GM12878 (cell line): ENCODE measurements around the gene TMEM150A. TPM values are rescaled to one million over a fixed set of nuclear protein-coding genes. Genes with fewer than 3 reads are reported as not detected.

Experiments
- ATAC-seq: fragments of 200-7000 bp; cut with Tn5 transposase; 3 replicates; pipeline ENCODE4 v1.9.1; 2020; ENCODE audit warnings: mild to moderate bottlenecking, moderate library complexity
- BruUV-seq: library from RNA; stranded (reverse); fragments of 400-500 nt; replicated peaks from 2 replicates; lab custom pipeline; 2021; lab: Mats Ljungman, UMichigan
- CTCF ChIA-PET: fragments of 300-600 bp; sonication (Branson Sonifier 250); formaldehyde crosslinking; extraction: SDS; loops from one replicate; lab custom pipeline; 2021; ENCODE audit warnings: inconsistent platforms; lab: Yijun Ruan, JAX
- POLR2A ChIA-PET: fragments of 350-600 bp; formaldehyde crosslinking; extraction: SDS; loops from one replicate; lab custom pipeline; 2021; ENCODE audit warnings: inconsistent platforms; lab: Charles Lee
- RAD21 ChIA-PET: fragments of 300-600 bp; sonication (Branson Sonifier 250); formaldehyde crosslinking; loops from one replicate; lab custom pipeline; 2023; ENCODE audit warnings: antibody characterized with exemption; ENCODE audit not compliant: unreplicated experiment; lab: Charles Lee
- SMC1A ChIA-PET: fragments of 300-600 bp; sonication (Branson Sonifier 250); formaldehyde crosslinking; loops from one replicate; lab custom pipeline; 2023; ENCODE audit not compliant: unreplicated experiment, uncharacterized antibody; lab: Charles Lee
- DNase-seq: peaks from one replicate; pipeline ENCODE4 v3.0.0-alpha.2; 2011; ENCODE audit warnings: low read depth, low spot score
- FAIRE-seq: peaks from 3 replicates; lab custom pipeline; 2011; peaks lifted over from hg19 to GRCh38; lab: Jason Lieb, UNC
- H2AFZ ChIP-seq: 2 replicates; pipeline ENCODE4 v1.6.0; 2011; ENCODE audit warnings: low read depth, low read length, control low read depth; ENCODE audit not compliant: control insufficient read depth
- H3K27ac ChIP-seq: 2 replicates; pipeline ENCODE4 v1.5.1; 2011; ENCODE audit warnings: control low read depth; ENCODE audit not compliant: control insufficient read depth, insufficient read depth
- H3K27me3 ChIP-seq, 2 experiments: replicated peaks in 1 of 2; 2 replicates each; pipeline versions ENCODE4 v1.6.0 to v1.6.1; 2011; ENCODE audit warnings: low read length in 1 of 2; ENCODE audit not compliant: control insufficient read depth in 2 of 2, insufficient read depth in 2 of 2
- H3K36me3 ChIP-seq, 2 experiments: 2 replicates each; pipeline ENCODE4 v1.5.1; 2011; ENCODE audit warnings: low read length in 1 of 2; ENCODE audit not compliant: control insufficient read depth in 2 of 2, insufficient read depth in 2 of 2
- H3K4me1 ChIP-seq: 2 replicates; pipeline ENCODE4 v1.6.1; 2011; ENCODE audit warnings: mild to moderate bottlenecking, low read length, moderate library complexity, mixed read lengths; ENCODE audit not compliant: control insufficient read depth, insufficient read depth
- H3K4me2 ChIP-seq: 2 replicates; pipeline ENCODE4 v1.6.0; 2011; ENCODE audit warnings: control low read depth; ENCODE audit not compliant: control insufficient read depth, insufficient read depth
- H3K4me3 ChIP-seq: fragments of 200-600 bp; sonication (generic); 2 replicates; pipeline ENCODE4 v1.5.1; 2016
- H3K79me2 ChIP-seq: 2 replicates; pipeline ENCODE4 v1.6.0; 2011; ENCODE audit warnings: low read length; ENCODE audit not compliant: control insufficient read depth, insufficient read depth
- H3K9ac ChIP-seq: 2 replicates; pipeline ENCODE4 v1.8.0; 2011; ENCODE audit warnings: low read length, control low read depth, mixed read lengths; ENCODE audit not compliant: control insufficient read depth, insufficient read depth
- H3K9me3 ChIP-seq: replicated peaks from 3 replicates; pipeline ENCODE4 v1.5.1; 2011; ENCODE audit warnings: mild to moderate bottlenecking, low read length; ENCODE audit not compliant: control insufficient read depth, insufficient read depth
- H4K20me1 ChIP-seq: 2 replicates; pipeline ENCODE4 v1.6.0; 2011; ENCODE audit not compliant: control insufficient read depth, insufficient read depth
- ATF7 ChIP-seq: fragments of 450-650 bp; IDR thresholded peaks from 2 replicates; pipeline ENCODE4 v1.6.1; 2016; ENCODE audit warnings: low read depth, mild to moderate bottlenecking
- CHD2 ChIP-seq: IDR thresholded peaks from 2 replicates; pipeline ENCODE4 v1.6.1; 2011; ENCODE audit warnings: low read depth, low read length, improper control_type of control experiment, borderline replicate concordance
- CREM ChIP-seq: IDR thresholded peaks from 2 replicates; pipeline ENCODE4 v1.6.1; 2014; ENCODE audit warnings: antibody characterized with exemption, low read depth
- FOS ChIP-seq: IDR thresholded peaks from 3 replicates; pipeline ENCODE4 v1.6.1; 2011; ENCODE audit warnings: borderline replicate concordance; ENCODE audit not compliant: insufficient read length; ENCODE audit errors: extremely low read depth
- HDGF ChIP-seq: fragments of 450-650 bp; IDR thresholded peaks from 2 replicates; pipeline ENCODE4 v1.6.1; 2016; ENCODE audit warnings: antibody characterized with exemption
- MEF2B ChIP-seq: fragments of 450-650 bp; IDR thresholded peaks from 2 replicates; pipeline ENCODE4 v1.6.1; 2018; ENCODE audit warnings: mild to moderate bottlenecking, moderate library complexity; ENCODE audit not compliant: partially characterized antibody, poor library complexity, severe bottlenecking
- PAX8 ChIP-seq: fragments of 450-650 bp; IDR thresholded peaks from 2 replicates; pipeline ENCODE4 v1.6.1; 2017; ENCODE audit warnings: mild to moderate bottlenecking, moderate library complexity
- SP1 ChIP-seq: IDR thresholded peaks from one replicate; pipeline ENCODE4 v1.6.1; 2011; ENCODE audit warnings: low read depth, low read length
- SREBF2 ChIP-seq: IDR thresholded peaks from 2 replicates; pipeline ENCODE4 v1.6.1; 2012; ENCODE audit warnings: mild to moderate bottlenecking, low read length
- SUZ12 ChIP-seq: fragments of 200-600 bp; sonication (generic); IDR thresholded peaks from one replicate; pipeline ENCODE4 v1.6.1; 2018; ENCODE audit warnings: antibody characterized with exemption, mild to moderate bottlenecking; ENCODE audit not compliant: unreplicated experiment
- YBX1 ChIP-seq: fragments of 450-650 bp; IDR thresholded peaks from 2 replicates; pipeline ENCODE4 v1.6.1; 2016; ENCODE audit warnings: antibody characterized with exemption
- ZNF217 ChIP-seq: fragments of 450-650 bp; IDR thresholded peaks from 2 replicates; pipeline ENCODE4 v1.6.1; 2017; ENCODE audit warnings: antibody characterized with exemption, mild to moderate bottlenecking
- WGBS: methylation state at CpG from one replicate; pipeline ENCODE4 v1.1.6; 2016; ENCODE audit warnings: low lambda C conversion rate; ENCODE audit not compliant: insufficient replicate concordance, insufficient coverage; ENCODE audit errors: missing lambda C conversion rate; 5-methylcytosine and 5-hydroxymethylcytosine counted together
- in situ Hi-C: fragments of 300-500 bp; cut with MboI; formaldehyde crosslinking; loops from 9 replicates; pipeline ENCODE4 v1.14.3; 2018; ENCODE audit warnings: mixed read lengths
- intact Hi-C: fragments of 100-400 bp; cut with micrococcal nuclease; formaldehyde crosslinking; loops from one replicate; pipeline ENCODE4 v1.14.2; 2022; ENCODE audit not compliant: unreplicated experiment
- polyA plus RNA-seq, 11 experiments: library from polyadenylated mRNA; depleted of rRNA in 4 of 11; unstranded in 6 of 11; stranded (reverse) in 5 of 11; fragments of >200 nt; fragmentation: Nextera tagmentation in 4 of 11; fragmentation: Illumina TruSeq in 1 of 11; extraction: Ambion mirVana in 4 of 11; extraction: Trizol in 1 of 11; gene quantifications; 1 replicate in 1 of 11; 2 replicates in 10 of 11; pipeline versions ENCODE4 v1.2.1 to v1.2.3, GENCODE V29; 2011 to 2016; ENCODE audit warnings: inconsistent platforms in 2 of 11, missing spikeins in 2 of 11, low read depth in 1 of 11
- total RNA-seq, 4 experiments: library from RNA; depleted of rRNA in 3 of 4; stranded (reverse); fragments of >200 nt in 3 of 4; fragmentation: Illumina TruSeq in 1 of 4; extraction: Trizol in 1 of 4; gene quantifications; 2 replicates each; pipeline versions ENCODE4 v1.2.1 to v1.2.3, GENCODE V29; 2013 to 2021
- TF ChIP-seq, protein P1 (sequence below): fragments of 450-650 bp; formaldehyde crosslinking; IDR thresholded peaks from 2 replicates; pipeline ENCODE4 v1.5.0; 2022; ENCODE audit warnings: mild to moderate bottlenecking, missing genetic modification characterization
- TF ChIP-seq, protein P2 (sequence below), 3 experiments: IDR thresholded peaks in 2 of 3; conservative IDR thresholded peaks in 1 of 3; 2 replicates each; pipeline ENCODE4 v1.5.1; 2011; ENCODE audit warnings: low read depth in 3 of 3, low read length in 3 of 3, mild to moderate bottlenecking in 3 of 3, control low read depth in 2 of 3, moderate library complexity in 2 of 3, inconsistent platforms in 1 of 3, mixed read lengths in 1 of 3; ENCODE audit not compliant: control insufficient read depth in 2 of 3, insufficient read depth in 1 of 3; ENCODE audit errors: extremely low read depth in 1 of 3
- TF ChIP-seq, protein P3 (sequence below): fragments of 150-350 bp; IDR thresholded peaks from 2 replicates; pipeline ENCODE4 v1.6.1; 2016; ENCODE audit warnings: low read depth, low read length

The TMEM150A gene
- total and polyA plus RNA-seq, 10 of the 15 experiments (the other 5 are each of a cell fraction or from before 2014, with no cell fraction given), result 0.45 to 4.4 (median 2.6) TPM

DNA sequence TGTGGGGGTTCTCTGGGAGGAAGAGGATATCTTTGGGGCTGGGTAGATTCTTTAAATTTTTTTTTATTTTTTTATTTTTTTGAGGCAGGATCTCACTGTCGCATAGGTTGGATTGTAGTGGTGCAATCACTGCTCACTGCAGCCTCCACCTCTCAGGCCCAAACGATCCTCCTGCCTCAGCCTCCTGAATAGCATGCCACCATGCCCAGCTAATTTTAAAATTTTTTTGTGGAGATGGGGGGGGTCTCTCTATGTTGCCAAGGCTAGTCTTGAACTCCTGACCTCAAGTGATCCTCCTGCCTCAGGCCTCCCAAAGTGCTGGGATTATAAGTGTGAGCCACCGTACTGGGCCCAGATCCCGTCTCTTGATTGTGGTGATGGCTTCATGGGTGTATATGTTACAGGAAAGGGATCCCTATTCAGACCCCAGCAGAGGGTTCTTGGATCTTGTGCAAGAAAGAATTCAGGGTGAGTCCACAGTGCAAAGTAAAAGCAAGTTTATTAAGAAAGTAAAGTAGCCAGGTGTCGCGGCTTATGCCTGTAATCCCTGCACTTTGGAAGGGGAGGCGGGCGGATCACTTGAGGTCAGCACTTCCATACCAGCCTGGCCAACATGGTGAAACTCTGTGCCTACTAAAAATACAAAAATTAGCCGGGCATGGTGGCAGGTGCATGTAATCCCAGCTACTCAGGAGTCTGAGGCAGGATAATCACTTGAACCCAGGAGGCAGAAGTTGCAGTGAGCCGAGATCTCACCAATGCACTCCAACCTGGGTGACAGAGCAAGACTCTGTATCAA is 11.4 kb upstream of the TMEM150A start:
- H4K20me1 ChIP-seq, result no peaks in the 10 kb centered on the region
- peaks cover 1 to 3% of the 10 kb centered on the region in 2 experiments; a peak in 3 of 4 replicates for H3K36me3 ChIP-seq
- no peak overlapping the region for H2AFZ ChIP-seq
- ATAC-seq (no peak), DNase-seq (no peak)
- RAD21 ChIA-PET, result no interaction called here
- WGBS, result 89% methylated on average over 10 of the region's 10 CpGs
- POLR2A ChIA-PET, result interaction anchor here (0.5 to 0.7 kb wide), 3 partner anchors 19 to 324 kb away, joined by 3 to 5 read pairs (median 3); no protein-coding TSS in a partner anchor
- no peak overlapping the region for H3K4me2 ChIP-seq
- H3K27ac ChIP-seq, result no peak overlapping the region
- H3K9ac ChIP-seq, result no peak overlapping the region
- intact Hi-C loops (no loop called here), in situ Hi-C loops (no loop called here)
- peaks cover 4% of the 10 kb centered on the region; the same call in 1 of the 2 replicates for H3K4me1 ChIP-seq
- no peaks in the 10 kb centered on the region for H3K9me3 ChIP-seq
- TF ChIP-seq SUZ12, result no peak
- TF ChIP-seq CREM, result no peak
- TF ChIP-seq SP1, result no peak
- no peak for TF ChIP-seq CHD2
- no peak for TF ChIP-seq PAX8
- no peak for TF ChIP-seq FOS
- TF ChIP-seq, protein P1, sequence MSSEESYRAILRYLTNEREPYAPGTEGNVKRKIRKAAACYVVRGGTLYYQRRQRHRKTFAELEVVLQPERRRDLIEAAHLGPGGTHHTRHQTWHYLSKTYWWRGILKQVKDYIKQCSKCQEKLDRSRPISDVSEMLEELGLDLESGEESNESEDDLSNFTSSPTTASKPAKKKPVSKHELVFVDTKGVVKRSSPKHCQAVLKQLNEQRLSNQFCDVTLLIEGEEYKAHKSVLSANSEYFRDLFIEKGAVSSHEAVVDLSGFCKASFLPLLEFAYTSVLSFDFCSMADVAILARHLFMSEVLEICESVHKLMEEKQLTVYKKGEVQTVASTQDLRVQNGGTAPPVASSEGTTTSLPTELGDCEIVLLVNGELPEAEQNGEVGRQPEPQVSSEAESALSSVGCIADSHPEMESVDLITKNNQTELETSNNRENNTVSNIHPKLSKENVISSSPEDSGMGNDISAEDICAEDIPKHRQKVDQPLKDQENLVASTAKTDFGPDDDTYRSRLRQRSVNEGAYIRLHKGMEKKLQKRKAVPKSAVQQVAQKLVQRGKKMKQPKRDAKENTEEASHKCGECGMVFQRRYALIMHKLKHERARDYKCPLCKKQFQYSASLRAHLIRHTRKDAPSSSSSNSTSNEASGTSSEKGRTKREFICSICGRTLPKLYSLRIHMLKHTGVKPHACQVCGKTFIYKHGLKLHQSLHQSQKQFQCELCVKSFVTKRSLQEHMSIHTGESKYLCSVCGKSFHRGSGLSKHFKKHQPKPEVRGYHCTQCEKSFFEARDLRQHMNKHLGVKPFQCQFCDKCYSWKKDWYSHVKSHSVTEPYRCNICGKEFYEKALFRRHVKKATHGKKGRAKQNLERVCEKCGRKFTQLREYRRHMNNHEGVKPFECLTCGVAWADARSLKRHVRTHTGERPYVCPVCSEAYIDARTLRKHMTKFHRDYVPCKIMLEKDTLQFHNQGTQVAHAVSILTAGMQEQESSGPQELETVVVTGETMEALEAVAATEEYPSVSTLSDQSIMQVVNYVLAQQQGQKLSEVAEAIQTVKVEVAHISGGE (CRISPR knock-in tag), result no peak
- TF ChIP-seq ZNF217, result no peak
- no peak for TF ChIP-seq ATF7
- TF ChIP-seq, protein P2, sequence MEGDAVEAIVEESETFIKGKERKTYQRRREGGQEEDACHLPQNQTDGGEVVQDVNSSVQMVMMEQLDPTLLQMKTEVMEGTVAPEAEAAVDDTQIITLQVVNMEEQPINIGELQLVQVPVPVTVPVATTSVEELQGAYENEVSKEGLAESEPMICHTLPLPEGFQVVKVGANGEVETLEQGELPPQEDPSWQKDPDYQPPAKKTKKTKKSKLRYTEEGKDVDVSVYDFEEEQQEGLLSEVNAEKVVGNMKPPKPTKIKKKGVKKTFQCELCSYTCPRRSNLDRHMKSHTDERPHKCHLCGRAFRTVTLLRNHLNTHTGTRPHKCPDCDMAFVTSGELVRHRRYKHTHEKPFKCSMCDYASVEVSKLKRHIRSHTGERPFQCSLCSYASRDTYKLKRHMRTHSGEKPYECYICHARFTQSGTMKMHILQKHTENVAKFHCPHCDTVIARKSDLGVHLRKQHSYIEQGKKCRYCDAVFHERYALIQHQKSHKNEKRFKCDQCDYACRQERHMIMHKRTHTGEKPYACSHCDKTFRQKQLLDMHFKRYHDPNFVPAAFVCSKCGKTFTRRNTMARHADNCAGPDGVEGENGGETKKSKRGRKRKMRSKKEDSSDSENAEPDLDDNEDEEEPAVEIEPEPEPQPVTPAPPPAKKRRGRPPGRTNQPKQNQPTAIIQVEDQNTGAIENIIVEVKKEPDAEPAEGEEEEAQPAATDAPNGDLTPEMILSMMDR (IDR thresholded peaks at IDR 0.05 in 2 of 3, conservative IDR thresholded peaks at IDR 0.05 in 1 of 3; ENCODE audit: control insufficient read depth in 2 of 3, extremely low read depth in 1 of 3, insufficient read depth in 1 of 3, low read depth in 3 of 3, low read length in 3 of 3), result no peak
- TF ChIP-seq, protein P3, sequence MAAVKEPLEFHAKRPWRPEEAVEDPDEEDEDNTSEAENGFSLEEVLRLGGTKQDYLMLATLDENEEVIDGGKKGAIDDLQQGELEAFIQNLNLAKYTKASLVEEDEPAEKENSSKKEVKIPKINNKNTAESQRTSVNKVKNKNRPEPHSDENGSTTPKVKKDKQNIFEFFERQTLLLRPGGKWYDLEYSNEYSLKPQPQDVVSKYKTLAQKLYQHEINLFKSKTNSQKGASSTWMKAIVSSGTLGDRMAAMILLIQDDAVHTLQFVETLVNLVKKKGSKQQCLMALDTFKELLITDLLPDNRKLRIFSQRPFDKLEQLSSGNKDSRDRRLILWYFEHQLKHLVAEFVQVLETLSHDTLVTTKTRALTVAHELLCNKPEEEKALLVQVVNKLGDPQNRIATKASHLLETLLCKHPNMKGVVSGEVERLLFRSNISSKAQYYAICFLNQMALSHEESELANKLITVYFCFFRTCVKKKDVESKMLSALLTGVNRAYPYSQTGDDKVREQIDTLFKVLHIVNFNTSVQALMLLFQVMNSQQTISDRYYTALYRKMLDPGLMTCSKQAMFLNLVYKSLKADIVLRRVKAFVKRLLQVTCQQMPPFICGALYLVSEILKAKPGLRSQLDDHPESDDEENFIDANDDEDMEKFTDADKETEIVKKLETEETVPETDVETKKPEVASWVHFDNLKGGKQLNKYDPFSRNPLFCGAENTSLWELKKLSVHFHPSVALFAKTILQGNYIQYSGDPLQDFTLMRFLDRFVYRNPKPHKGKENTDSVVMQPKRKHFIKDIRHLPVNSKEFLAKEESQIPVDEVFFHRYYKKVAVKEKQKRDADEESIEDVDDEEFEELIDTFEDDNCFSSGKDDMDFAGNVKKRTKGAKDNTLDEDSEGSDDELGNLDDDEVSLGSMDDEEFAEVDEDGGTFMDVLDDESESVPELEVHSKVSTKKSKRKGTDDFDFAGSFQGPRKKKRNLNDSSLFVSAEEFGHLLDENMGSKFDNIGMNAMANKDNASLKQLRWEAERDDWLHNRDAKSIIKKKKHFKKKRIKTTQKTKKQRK, result no peak
- TF ChIP-seq SREBF2, result no peak
- TF ChIP-seq MEF2B, result no peak
- no peak for TF ChIP-seq YBX1
- TF ChIP-seq HDGF, result no peak
- TF ChIP-seq, all 136 proteins: peak for 0
- no peak overlapping the region for H3K4me3 ChIP-seq
- ChIA-PET CTCF (no interaction called here), SMC1A (interaction anchor here (1.3 kb wide), 1 partner anchor 35 kb away, joined by 3 read pairs; no protein-coding TSS in a partner anchor)
- H3K79me2 ChIP-seq, result peaks cover 36% of the 10 kb centered on the region
- BruUV-seq, result no TSS peak
- no peaks in the 10 kb centered on the region for H3K27me3 ChIP-seq
- no peak for FAIRE-seq
